Omental fat pad (tissue), 4 donors: Measurements from ENCODE around the gene PACSIN2. TPM values are rescaled to one million over a fixed set of nuclear protein-coding genes. Genes with fewer than 3 reads are reported as not detected.
A peak's percentile ranks its signal among the peaks of the same experiment; 100 is the strongest.
"Not testable (repeated sequence)": the region's sequence is repeated elsewhere in the genome, so short reads cannot be mapped to it uniquely, and the experiment has no call there.

Experiments used
- ATAC-seq: fragments of 150-250 bp; one replicate; pipeline ENCODE4 v1.9.1; 2016; ENCODE audit warnings: mild to moderate bottlenecking, moderate library complexity; ENCODE audit not compliant: low FRiP score
- DNase-seq: peaks from one replicate; pipeline ENCODE4 v3.0.0-alpha.2; 2019; ENCODE audit warnings: low spot score
- total RNA-seq, 4 donors: library from RNA; depleted of rRNA; stranded (reverse); fragments of >200 nt; gene quantifications; one replicate each; pipeline ENCODE4 v1.1.0, GENCODE V29; 2016
- TF ChIP-seq, protein P1 (sequence below), 3 donors: fragments of 450-650 bp; IDR thresholded peaks; one replicate each; pipeline ENCODE4 v1.5.1; 2016 to 2017; ENCODE audit warnings: antibody characterized with exemption in 3 of 3, mild to moderate bottlenecking in 3 of 3, moderate library complexity in 2 of 3

PACSIN2 gene
- total RNA-seq, 4 donors from 2014 or later = 39.0 to 111 (median 51.3) TPM

DNA sequence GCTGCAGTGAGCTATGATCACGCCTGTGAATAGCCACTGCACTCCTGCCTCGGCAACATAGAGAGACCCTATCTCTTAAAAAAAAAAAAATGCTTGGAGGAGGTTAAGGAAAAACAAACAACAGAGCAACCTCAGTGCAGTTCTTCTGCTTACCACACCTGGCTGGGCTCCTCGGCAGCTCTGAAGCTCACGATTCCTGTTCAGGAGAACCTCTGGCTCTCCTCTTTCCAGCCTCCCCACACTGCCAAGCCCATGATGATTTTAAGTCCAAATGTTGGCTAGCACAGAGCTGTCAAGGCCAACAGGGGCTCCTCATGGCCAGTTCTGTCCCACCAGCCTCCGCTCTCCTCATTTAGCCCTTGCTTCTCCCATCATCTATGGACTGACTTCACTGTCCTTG lies 88.2 kb downstream of the PACSIN2 start:
- TF ChIP-seq, protein P1, sequence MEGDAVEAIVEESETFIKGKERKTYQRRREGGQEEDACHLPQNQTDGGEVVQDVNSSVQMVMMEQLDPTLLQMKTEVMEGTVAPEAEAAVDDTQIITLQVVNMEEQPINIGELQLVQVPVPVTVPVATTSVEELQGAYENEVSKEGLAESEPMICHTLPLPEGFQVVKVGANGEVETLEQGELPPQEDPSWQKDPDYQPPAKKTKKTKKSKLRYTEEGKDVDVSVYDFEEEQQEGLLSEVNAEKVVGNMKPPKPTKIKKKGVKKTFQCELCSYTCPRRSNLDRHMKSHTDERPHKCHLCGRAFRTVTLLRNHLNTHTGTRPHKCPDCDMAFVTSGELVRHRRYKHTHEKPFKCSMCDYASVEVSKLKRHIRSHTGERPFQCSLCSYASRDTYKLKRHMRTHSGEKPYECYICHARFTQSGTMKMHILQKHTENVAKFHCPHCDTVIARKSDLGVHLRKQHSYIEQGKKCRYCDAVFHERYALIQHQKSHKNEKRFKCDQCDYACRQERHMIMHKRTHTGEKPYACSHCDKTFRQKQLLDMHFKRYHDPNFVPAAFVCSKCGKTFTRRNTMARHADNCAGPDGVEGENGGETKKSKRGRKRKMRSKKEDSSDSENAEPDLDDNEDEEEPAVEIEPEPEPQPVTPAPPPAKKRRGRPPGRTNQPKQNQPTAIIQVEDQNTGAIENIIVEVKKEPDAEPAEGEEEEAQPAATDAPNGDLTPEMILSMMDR (IDR thresholded peaks at IDR 0.05) = no peak
- DNase-seq (no peak), ATAC-seq (no peak)

DNA sequence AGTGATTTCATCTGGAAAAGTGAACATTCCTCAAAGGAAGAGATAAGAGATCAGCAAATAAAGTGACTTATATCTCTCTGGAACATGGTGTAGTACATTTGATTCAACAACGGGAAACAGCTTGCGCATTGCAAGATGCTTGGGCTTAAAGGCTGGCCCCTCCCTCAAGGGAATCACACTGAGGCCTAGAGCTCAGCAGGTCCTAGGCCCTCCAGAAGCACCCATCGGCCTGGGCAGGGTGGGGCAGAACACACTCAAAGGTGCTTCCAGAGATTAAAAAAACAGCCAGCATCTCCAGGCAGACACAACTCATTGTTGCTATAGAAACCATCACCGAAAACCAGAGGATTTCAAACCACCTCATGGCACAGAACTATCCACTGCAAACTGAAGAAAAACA lies 88.8 kb downstream of the PACSIN2 start:
- ATAC-seq (no peak), DNase-seq (no peak)
- TF ChIP-seq, protein P1 (IDR thresholded peaks at IDR 0.05) = no peak

GRCh38 chr22:42925598-42925997 lies 89.4 kb downstream of the PACSIN2 start:
- DNase-seq (no peak), ATAC-seq (no peak)
- TF ChIP-seq, protein P1 (IDR thresholded peaks at IDR 0.05) = no peak

- ATAC-seq = not testable (repeated sequence)
These were observed 89.9 kb downstream of the PACSIN2 start for GRCh38 chr22:42925031-42925430.

DNA sequence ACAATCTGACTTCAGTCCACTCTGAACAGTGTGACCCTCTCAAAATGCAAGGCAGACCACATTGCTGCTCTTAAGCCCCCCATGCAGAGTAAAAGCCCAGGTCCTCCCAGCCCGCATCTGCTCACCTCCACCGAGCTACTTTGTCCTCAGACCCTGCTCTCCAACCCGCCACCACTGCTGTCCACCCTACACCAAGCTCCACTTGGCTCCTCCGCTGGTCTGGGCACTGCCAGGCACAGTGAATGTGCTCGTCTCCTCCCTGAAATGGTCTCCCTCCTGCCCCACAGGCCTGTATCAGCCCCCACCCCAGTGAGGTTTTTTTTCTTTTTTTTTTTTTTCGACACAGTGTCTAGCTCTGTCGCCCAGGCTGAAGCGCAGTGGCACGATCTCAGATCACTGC lies 90.5 kb downstream of the PACSIN2 start:
- DNase-seq (no peak), ATAC-seq (no peak)
- TF ChIP-seq, protein P1 (IDR thresholded peaks at IDR 0.05) = no peak

More at GRCh38 chr22:42925031-42925430, 89.9 kb downstream of the PACSIN2 start:
- DNase-seq = not testable (repeated sequence)

- ATAC-seq (no peak), DNase-seq (no peak)
- TF ChIP-seq, protein P1 (IDR thresholded peaks at IDR 0.05) = no peak
These were observed 92.4 kb downstream of the PACSIN2 start for GRCh38 chr22:42922374-42923191.

DNA sequence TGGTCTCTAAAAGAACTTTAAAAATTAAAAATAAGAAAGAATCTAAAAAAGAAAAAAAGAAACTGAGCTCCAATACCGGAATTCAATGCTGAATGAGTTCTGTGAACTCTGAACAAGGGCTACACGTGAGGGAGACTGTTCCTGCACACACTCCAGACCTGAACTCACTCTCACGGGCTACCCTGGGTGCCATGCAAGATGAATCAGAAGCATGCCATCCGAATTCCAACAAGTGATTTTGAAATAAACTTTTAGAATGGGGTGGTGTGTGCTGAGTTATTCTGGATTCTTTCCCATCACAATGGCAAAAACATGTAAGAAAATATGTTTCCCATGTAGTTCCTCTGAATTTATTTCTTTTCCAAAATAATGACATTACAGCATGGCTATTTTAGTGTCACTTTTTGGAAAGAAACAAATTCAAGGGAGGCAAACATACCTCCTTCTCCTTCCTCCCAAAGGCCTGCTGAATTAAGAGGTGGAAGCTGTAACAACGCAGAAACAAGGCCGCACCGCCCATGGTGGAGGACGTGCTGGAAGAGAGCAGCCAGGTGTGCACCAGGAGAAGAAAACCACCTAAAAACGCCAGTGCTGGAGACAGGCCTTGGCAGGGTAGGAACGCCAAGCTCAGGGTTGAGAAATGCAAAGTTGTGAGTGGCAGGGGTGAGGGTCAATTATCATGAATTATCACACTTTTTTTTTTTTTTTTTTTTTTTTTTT lies 94.7 kb downstream of the PACSIN2 start:
- no peak for DNase-seq
- TF ChIP-seq, protein P1 (IDR thresholded peaks at IDR 0.05) = no peak
- peak; percentile 74 for ATAC-seq
